Measurements from ENCODE around the gene TDRD10.
"Not testable (repeated sequence)": the region's sequence is repeated elsewhere in the genome, so short reads cannot be mapped to it uniquely, and the experiment has no call there.

Gene TDRD10

GRCh38 chr1:154479764-154480421, 22.1 kb upstream of the TDRD10 start:
- peak; percentile 88 for DNase-seq

GRCh38 chr1:154481053-154481452, 21.0 kb upstream of the TDRD10 start:
- DNase-seq, result no peak

- peak; percentile 33 for DNase-seq
Observed at GRCh38 chr1:154483941-154484803, 17.8 kb upstream of the TDRD10 start.

GRCh38 chr1:154485106-154485505, 16.9 kb upstream of the TDRD10 start:
- no peak for DNase-seq

- DNase-seq, result no peak
Observed at GRCh38 chr1:154485910-154486496, 16.0 kb upstream of the TDRD10 start.

- DNase-seq, result not testable (repeated sequence)
Observed at GRCh38 chr1:154486756-154487155, 15.3 kb upstream of the TDRD10 start.

GRCh38 chr1:154488922-154489321, 13.1 kb upstream of the TDRD10 start:
- DNase-seq, result no peak

GRCh38 chr1:154489695-154490274, 12.2 kb upstream of the TDRD10 start:
- no peak for DNase-seq

- peak; percentile 6 for DNase-seq
Observed at GRCh38 chr1:154490317-154490716, 11.7 kb upstream of the TDRD10 start.

- no peak for DNase-seq
Observed at GRCh38 chr1:154492115-154492514, 9.9 kb upstream of the TDRD10 start.

GRCh38 chr1:154493276-154493675, 8.7 kb upstream of the TDRD10 start:
- DNase-seq, result no peak

- DNase-seq, result no peak
Observed at GRCh38 chr1:154495496-154496273, 6.3 kb upstream of the TDRD10 start.

- DNase-seq, result no peak
Observed at GRCh38 chr1:154496383-154496782, 5.6 kb upstream of the TDRD10 start.

- DNase-seq, result no peak
Observed at GRCh38 chr1:154497026-154497806, 4.8 kb upstream of the TDRD10 start.

- DNase-seq, result no peak
Observed at GRCh38 chr1:154499446-154499845, 2.6 kb upstream of the TDRD10 start.

- no peak for DNase-seq
Observed at GRCh38 chr1:154500533-154500932, 1.5 kb upstream of the TDRD10 start.

- DNase-seq, result no peak
Observed at GRCh38 chr1:154501423-154502065, 475 bp upstream of the TDRD10 start.

GRCh38 chr1:154502744-154503115, 711 bp downstream of the TDRD10 start:
- DNase-seq, result no peak

GRCh38 chr1:154503898-154504297, 1.9 kb downstream of the TDRD10 start:
- DNase-seq, result no peak

GRCh38 chr1:154512760-154513159, 10.7 kb downstream of the TDRD10 start:
- no peak for DNase-seq

GRCh38 chr1:154514066-154514553, 12.1 kb downstream of the TDRD10 start:
- DNase-seq, result no peak

All from fibroblast of skin of back (primary cell).